Measurements from ENCODE around the gene RPL23. TPM values are rescaled to one million over a fixed set of nuclear protein-coding genes. Genes with fewer than 3 reads are reported as not detected.

RPL23 gene
- total RNA-seq, 1 experiment from 2014 or later, result 1,201 TPM

GRCh38 chr17:38809828-38810227 lies 43.7 kb downstream of the RPL23 start:
- Histone ChIP-seq H3K27me3 (ENCODE audit: control insufficient read depth, insufficient read depth, low read length) (no peaks in the 10 kb centered on the region), H3K36me3 (replicated peaks; ENCODE audit: control insufficient read depth, insufficient read depth, low read length) (peaks cover 18% of the 10 kb centered on the region), H3K4me3 (ENCODE audit: insufficient read depth, low read depth, low read length) (no peak overlapping the region)
- DNase-seq, result no peak

- peak overlapping the region; percentile 94 for H3K4me3 ChIP-seq (ENCODE audit: insufficient read depth, low read depth, low read length)
- H3K36me3 ChIP-seq (replicated peaks; ENCODE audit: control insufficient read depth, insufficient read depth, low read length), result peaks cover 8% of the 10 kb centered on the region
- DNase-seq, result peak; percentile 43
- H3K27me3 ChIP-seq (ENCODE audit: control insufficient read depth, insufficient read depth, low read length), result no peaks in the 10 kb centered on the region
Observed at GRCh38 chr17:38800237-38800760, 53.2 kb downstream of the RPL23 start.

DNA sequence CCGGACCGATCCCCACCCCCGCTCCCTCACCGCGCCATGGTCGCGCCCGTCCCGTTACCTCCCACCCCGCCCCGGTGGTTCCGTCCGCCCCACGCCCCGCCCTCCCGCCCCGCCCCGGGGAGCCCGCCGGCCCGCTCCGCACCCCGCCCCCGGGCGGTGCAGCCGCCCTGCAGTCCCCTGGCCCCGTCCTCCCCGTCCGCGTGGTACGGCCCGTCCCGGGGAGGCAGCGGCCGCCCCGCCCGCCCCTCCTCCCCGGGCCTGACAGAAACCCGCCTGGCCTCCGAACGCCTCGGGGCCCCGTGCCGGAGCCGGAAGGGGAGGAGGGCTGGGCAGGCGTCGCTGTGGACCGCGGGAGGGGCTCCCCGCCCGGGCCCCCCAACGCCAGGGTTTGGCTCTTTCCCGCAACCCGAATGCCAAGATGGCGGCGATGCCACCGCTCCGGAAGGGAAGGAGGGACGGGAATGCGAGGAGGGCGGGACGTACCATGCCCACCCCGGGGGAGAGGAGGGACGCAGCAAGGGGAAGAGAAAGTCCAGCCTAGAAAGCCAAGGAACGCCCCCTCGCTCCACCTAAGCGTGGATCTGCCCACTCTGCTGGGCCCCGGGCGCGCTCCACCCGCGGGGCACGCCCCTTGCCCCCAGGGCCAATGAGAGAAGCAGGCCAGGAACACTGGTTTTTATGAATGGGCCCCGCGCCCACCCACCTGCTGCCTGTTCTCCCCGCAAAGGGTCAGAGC lies 53.9 kb downstream of the RPL23 start, which contains the start of gene PIP4K2B:
Gene PIP4K2B, minus strand, starts transcription at position 56 of the 736 bp plus-strand sequence. CDS start 132 bp downstream, outside the sequence.
- Histone ChIP-seq H3K27me3 (ENCODE audit: control insufficient read depth, insufficient read depth, low read length) (no peaks in the 10 kb centered on the region), H3K4me3 (ENCODE audit: insufficient read depth, low read depth, low read length) (peak within 1 kb of the TSS; percentile 94), H3K36me3 (replicated peaks; ENCODE audit: control insufficient read depth, insufficient read depth, low read length) (peaks cover 8% of the 10 kb centered on the region)
- peak; percentile 99 for DNase-seq

DNA sequence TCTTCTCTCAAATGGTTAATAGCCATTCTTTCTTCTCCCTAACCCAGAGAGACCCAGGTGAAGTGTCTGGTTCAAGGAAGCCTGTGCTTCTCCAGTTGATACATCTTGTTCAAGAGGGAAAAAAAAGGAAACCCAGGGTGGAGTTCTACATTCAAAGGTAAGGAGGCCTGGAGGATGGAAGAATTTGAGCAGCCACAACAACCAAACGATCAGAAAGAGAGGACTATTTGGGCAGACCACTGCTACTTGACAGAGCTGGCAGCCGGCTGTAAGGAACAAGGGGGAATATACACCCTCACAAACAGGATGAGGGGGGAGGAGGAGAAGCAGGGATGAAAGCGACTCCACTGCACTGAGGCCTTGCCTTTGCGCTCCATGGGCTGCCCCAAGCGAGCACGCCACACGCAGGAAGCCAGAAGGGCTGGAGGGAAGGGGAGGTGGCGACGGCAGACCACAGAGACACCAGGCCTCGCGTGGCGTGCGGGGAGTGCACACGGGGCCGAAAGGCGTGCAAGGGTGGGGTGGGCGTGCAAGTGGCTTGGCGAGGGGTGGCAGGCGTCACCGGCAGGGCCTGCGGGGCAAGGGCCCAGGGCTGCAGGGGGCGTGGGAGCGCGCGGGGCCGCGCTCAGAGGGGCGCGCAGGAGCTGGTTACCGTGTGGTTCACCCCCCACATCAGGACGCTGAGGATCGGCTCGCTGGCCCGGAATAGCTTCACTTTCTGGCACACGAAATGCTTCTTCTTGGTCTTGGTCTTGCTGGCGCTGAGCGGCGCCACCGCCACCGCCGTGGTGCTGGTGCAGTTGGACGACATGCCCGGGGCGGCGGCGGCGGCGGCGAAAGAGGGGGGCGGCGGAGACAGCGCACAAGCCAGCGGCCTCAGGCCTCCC lies 54.7 kb downstream of the RPL23 start:
- peak; percentile 85 for DNase-seq
- H3K27me3 ChIP-seq (ENCODE audit: control insufficient read depth, insufficient read depth, low read length), result no peaks in the 10 kb centered on the region
- peak overlapping the region; percentile 94 for H3K4me3 ChIP-seq (ENCODE audit: insufficient read depth, low read depth, low read length)
- H3K36me3 ChIP-seq (replicated peaks; ENCODE audit: control insufficient read depth, insufficient read depth, low read length), result peaks cover 8% of the 10 kb centered on the region

Other genes starting within 250 kb of the RPL23 start
- gene SRCIN1, start 247.8 kb downstream of the RPL23 start, total RNA-seq (2014; rRNA removed; shearing (Covaris generic)), result 2.3 TPM in 2 replicates
- gene EPOP, start 178.8 kb downstream of the RPL23 start, total RNA-seq (2014; rRNA removed; shearing (Covaris generic)), result 6.1 and 6.2 TPM in 2 replicates
- gene MLLT6, start 148.4 kb downstream of the RPL23 start, total RNA-seq (2014; rRNA removed; shearing (Covaris generic)), result 17.8 and 22.1 TPM in 2 replicates
- 2.9 TPM in 2 replicates for gene CISD3, start 123.4 kb downstream of the RPL23 start, total RNA-seq (2014; rRNA removed; shearing (Covaris generic))
- gene PCGF2, start 105.4 kb downstream of the RPL23 start, total RNA-seq (2014; rRNA removed; shearing (Covaris generic)), result 19.3 and 27.0 TPM in 2 replicates
- 514 and 530 TPM in 2 replicates for gene PSMB3, start 101.0 kb downstream of the RPL23 start, total RNA-seq (2014; rRNA removed; shearing (Covaris generic))
- 48.5 and 51.7 TPM in 2 replicates for gene PIP4K2B, start 54.2 kb downstream of the RPL23 start, total RNA-seq (2014; rRNA removed; shearing (Covaris generic))
- gene CWC25, start 28.4 kb downstream of the RPL23 start, total RNA-seq (2014; rRNA removed; shearing (Covaris generic)), result 8.2 and 9.6 TPM in 2 replicates
- 122 and 149 TPM in 2 replicates for gene LASP1, start 16.3 kb upstream of the RPL23 start, total RNA-seq (2014; rRNA removed; shearing (Covaris generic))
- gene FBXO47, start 113.7 kb upstream of the RPL23 start, total RNA-seq (2014; rRNA removed; shearing (Covaris generic)), result not detected in 2 replicates